SK-MEL-5 (cell line): ENCODE data around the gene LGALS4. TPM values are rescaled to one million over a fixed set of nuclear protein-coding genes. Genes with fewer than 3 reads are reported as not detected.
A peak's percentile ranks its signal among the peaks of the same experiment; 100 is the strongest.
"Not testable (repeated sequence)": the region's sequence is repeated elsewhere in the genome, so short reads cannot be mapped to it uniquely, and the experiment has no call there.

Experiments used
- DNase-seq: peaks from one replicate; pipeline ENCODE4 v3.0.0-alpha.2; 2016; ENCODE audit warnings: low read depth, low spot score
- in situ Hi-C: cut with HindIII; loops from 2 replicates; pipeline ENCODE4 v1.10.0; 2016; ENCODE audit warnings: low sequenced_read_pairs, high pct_unique_total_duplicates, low pct_unique_long_range_greater_than_20kb
- small RNA-seq, 2 experiments: library from RNA; depleted of rRNA; stranded (forward); fragments of <200 nt; gene quantifications; one replicate each; pipeline ENCODE3, GENCODE V24; 2014
- total RNA-seq: library from RNA; depleted of rRNA; stranded (reverse); fragments of >200 nt; shearing (Covaris generic); gene quantifications from 2 replicates; pipeline ENCODE4 v1.2.3, GENCODE V29; 2014; rRNA removed

The LGALS4 gene
- total RNA-seq, 1 experiment from 2014 or later = not detected

DNA sequence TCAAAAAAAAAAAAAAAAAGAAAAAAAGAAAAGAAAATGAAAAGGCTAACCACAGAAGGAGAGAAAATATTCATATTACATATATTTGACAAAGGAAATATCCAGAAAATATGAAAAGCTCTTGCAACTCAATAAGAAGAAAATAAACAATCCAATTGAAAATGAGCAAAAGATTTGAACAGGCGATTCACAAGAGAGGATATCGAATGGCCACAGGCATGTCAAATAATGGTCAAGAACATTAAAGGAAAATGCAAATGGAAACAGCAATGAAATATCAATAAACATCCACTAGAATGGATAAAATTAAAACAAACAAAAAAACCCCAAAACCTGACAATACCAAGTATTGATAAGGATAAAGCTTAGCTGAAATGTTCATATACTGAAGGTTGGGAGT, 47.5 kb downstream of the LGALS4 start:
- in situ Hi-C loops = no loop called here
- no peak for DNase-seq

DNA sequence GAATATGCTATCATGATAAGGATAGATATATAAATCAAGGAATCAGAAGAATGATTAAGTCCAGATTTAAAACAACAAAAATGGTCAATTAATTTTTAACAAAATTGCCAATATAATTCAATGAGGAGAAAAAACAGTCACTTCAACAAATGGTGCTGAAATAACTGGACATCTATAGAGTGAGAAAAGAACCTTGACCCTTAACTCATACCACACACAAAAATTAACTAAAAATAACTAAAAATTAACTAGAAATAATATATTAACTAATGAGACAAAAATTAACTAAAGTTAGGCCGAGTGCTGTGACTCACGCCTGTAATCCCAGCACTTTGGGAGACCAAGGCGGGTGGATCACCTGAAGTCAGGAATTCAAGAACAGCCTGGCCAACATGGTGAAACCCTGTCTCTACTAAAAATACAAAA, 48.9 kb downstream of the LGALS4 start:
- DNase-seq = no peak
- in situ Hi-C loops = no loop called here

DNA sequence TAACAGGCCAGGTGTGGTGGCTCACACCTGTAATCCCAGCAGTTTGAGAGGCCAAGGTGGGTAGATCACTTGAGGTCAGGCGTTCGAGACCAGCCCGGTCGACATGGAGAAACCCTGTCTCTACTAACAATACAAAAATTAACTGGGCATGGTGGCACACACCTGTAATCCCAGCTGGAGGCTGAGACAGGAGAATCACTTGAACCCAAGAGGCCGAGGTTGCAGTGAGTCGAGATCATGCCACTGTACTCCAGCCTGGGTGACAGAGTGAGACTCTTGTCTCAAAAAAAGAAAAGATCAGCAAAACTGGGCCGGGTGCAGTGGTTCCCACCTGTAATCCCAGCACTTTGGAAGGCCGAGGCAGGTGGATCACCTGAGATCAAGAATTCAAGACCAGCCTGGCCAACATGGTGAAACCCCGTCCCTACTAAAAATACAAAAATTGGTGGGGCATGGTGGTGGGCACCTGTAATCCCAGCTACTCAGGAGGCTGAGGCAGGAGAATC, 50.8 kb downstream of the LGALS4 start:
- DNase-seq, in situ Hi-C loops: not testable (repeated sequence)

DNA sequence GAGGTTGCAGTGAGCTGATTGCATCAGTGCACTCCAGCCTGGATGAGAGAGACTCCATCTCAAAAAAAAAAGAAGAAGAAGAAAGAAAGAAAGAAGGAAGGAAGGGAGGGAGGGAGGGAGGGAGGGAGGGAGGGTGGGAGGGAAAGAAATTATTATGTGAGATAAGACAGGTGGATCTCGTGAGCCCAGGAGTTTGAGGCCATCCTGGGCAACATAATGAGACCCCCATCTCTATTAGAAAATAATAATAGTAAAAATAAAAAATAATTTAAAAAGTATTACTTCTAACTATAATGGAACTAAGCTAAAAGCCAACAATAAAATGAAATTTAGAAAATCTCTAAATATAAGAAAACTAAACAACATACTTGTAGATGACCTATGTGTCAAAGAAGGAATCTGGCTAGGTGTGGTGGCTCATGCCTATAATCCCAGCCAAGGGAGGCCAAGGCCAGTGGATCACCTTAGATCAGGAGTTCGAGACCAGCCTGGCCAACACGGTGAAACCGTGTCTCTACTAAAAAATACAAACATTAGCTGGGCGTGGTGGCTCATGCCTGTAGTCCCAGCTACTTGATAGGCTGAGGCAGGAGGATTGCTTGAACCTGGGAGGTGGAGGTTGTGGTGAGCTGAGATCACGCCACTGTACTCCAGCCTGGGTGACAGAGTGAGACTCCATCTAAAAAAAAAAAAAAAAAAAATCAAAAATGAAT, 51.8 kb downstream of the LGALS4 start:
- DNase-seq, in situ Hi-C loops: not testable (repeated sequence)

DNA sequence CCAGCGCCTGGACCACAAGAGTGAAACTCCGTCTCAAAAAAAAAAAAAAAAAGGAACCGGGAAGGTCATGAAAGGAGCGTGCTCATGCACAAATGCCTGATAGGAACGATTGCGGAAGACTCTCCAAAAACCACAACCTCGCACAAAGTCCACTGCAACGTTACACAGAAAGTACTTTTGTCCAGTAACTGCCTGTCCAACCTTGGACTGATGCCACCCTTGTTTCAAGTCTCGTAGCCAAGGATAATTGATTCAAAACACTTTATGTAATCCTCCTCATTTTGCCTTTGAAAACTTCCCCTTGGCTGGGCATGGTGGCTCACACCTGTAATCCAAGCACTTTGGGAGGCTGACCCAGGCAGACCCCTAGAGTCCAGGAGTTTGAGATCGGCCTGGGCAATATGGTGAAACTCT, 53.1 kb downstream of the LGALS4 start:
- in situ Hi-C loops = no loop called here
- peak; percentile 80 for DNase-seq

DNA sequence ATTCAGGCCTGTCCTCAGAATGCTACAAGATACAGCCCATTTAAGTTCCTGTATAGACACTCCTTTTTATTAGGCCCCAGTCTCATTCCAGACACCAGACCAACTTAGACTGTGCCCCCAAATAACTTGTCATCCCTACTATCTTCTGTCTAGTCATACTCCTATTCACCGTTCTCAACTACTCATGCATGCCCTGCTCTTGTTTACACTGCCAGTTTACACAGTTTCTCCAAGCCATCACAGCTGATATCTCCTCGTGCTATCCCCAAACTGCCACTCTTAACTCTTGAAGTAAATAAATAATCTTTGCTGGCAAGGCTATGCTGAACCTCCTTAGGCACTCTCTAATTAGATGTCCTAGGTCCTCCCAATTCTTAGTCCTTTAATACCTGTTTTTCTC, 58.5 kb downstream of the LGALS4 start:
- in situ Hi-C loops = not testable (repeated sequence)

DNA sequence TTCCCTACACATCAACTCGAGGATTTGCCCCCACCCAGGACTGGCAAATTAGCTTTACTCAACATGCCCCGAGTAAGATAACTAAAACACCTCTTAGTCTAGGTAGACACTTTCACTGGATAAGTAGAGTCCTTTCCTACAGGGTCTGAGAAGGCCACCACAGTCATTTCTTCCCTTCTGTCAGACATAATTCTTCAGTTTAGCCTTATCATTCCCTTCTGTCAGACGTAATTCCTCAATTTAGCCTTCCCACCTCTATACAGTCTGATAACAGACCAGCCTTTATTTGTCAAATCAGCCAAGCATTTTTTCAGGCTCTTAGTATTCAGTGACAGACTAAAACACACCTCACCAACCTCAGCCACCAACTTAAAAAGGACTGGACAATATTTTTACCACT, 59.0 kb downstream of the LGALS4 start:
- in situ Hi-C loops, DNase-seq: not testable (repeated sequence)

More for the DNA sequence above, 58.5 kb downstream of the LGALS4 start:
- not testable (repeated sequence) for DNase-seq

Small RNA genes within 50 kb of the gene (small RNA-seq; reads per million reads assigned to genes)
- 0 to 0.10 reads per million in 2 experiments for gene RNU6-140P

Other genes with a start within 250 kb of the LGALS4 start
- 0.29 TPM in 1 of 2 replicates, not detected in the other for gene MAP4K1, start 195.0 kb downstream of the LGALS4 start, total RNA-seq
- gene EIF3K, start 193.8 kb downstream of the LGALS4 start, total RNA-seq = 257 and 294 TPM in 2 replicates
- 69.8 and 108 TPM in 2 replicates for gene ACTN4, start 165.3 kb downstream of the LGALS4 start, total RNA-seq
- gene CAPN12, start 68.5 kb downstream of the LGALS4 start, total RNA-seq = not detected in 2 replicates
- gene LGALS7, start 39.4 kb downstream of the LGALS4 start, total RNA-seq = not detected in 2 replicates
- not detected in 2 replicates for gene LGALS7B, start 23.7 kb downstream of the LGALS4 start, total RNA-seq
- 36.2 and 46.3 TPM in 2 replicates for gene ECH1, start 18.8 kb upstream of the LGALS4 start, total RNA-seq
- gene HNRNPL, start 37.0 kb upstream of the LGALS4 start, total RNA-seq = 225 and 255 TPM in 2 replicates
- gene RINL, start 65.3 kb upstream of the LGALS4 start, total RNA-seq = 0.87 and 1.2 TPM in 2 replicates
- gene SIRT2, start 86.7 kb upstream of the LGALS4 start, total RNA-seq = 37.9 and 39.5 TPM in 2 replicates
- gene NFKBIB, start 87.0 kb upstream of the LGALS4 start, total RNA-seq = 16.8 and 17.9 TPM in 2 replicates
- not detected in 2 replicates for gene CCER2, start 99.2 kb upstream of the LGALS4 start, total RNA-seq
- gene SARS2, start 117.8 kb upstream of the LGALS4 start, total RNA-seq = 19.0 and 22.7 TPM in 2 replicates
- 73.1 and 83.7 TPM in 2 replicates for gene MRPS12, start 118.0 kb upstream of the LGALS4 start, total RNA-seq
- 29.0 and 30.3 TPM in 2 replicates for gene FBXO17, start 162.8 kb upstream of the LGALS4 start, total RNA-seq
- gene FBXO27, start 219.6 kb upstream of the LGALS4 start, total RNA-seq = 0.32 and 1.0 TPM in 2 replicates